ENCODE data around the gene SHQ1. TPM values are rescaled to one million over a fixed set of nuclear protein-coding genes. Genes with fewer than 3 reads are reported as not detected.

The SHQ1 gene
- total and polyA plus RNA-seq, 9 of the 15 experiments (the other 6 are each of a cell fraction or from before 2014, with no cell fraction given), result 9.2 to 25.0 (median 14.1) TPM

DNA sequence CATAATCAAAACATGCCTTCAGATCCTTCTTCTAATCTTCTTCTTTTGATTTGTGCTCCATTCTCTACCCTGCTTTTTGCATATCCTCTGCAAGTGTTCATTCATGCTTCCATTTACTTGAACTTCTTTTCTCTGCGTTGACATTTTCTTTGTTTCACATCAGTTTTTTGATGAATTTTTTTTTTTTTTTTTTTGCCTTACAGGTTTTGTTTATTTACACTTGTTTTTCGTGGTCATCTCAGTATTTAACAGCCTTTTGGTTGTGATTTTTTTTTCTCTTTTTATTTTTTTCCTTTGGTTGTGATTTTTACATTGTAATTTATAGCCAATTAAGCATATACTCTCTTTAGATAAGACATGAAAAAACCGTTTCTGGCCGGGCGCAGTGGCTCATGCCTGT is 11.8 kb upstream of the SHQ1 start:
- intact Hi-C loops (cut with micrococcal nuclease) (no loop called here), in situ Hi-C loops (cut with MboI) (no loop called here)
- Histone ChIP-seq H3K4me1 (replicated peaks in 1 of 2; ENCODE audit: control insufficient read depth in 2 of 2, insufficient read depth in 2 of 2, low read length in 2 of 2) (peaks cover 0 to 3% of the 10 kb centered on the region in 2 experiments; a peak in 1 of 5 replicates), H3K27me3 (ENCODE audit: control insufficient read depth in 2 of 2, insufficient read depth in 2 of 2, low read length in 2 of 2) (no peaks in the 10 kb centered on the region), H4K20me1 (replicated peaks; ENCODE audit: control insufficient read depth, insufficient read depth, low read length) (no peaks in the 10 kb centered on the region), H2AFZ (ENCODE audit: low read depth, low read length) (no peak overlapping the region), H3K9me1 (ENCODE audit: control insufficient read depth, insufficient read depth, low read length) (no peaks in the 10 kb centered on the region), H3K9ac (ENCODE audit: insufficient read depth in 1 of 2, low read depth in 2 of 2, low read length in 2 of 2) (no peak overlapping the region), H3K9me3 (replicated peaks; ENCODE audit: control insufficient read depth, insufficient read depth, low read depth, low read length) (no peaks in the 10 kb centered on the region), H3K36me3 (ENCODE audit: control insufficient read depth, insufficient read depth, low read length) (no peaks in the 10 kb centered on the region), H3K4me3 (no peak overlapping the region), H3K27ac (ENCODE audit: extremely low read depth, low read depth, low read length) (no peak overlapping the region), H3K79me2 (ENCODE audit: control insufficient read depth, insufficient read depth, low read length) (no peaks in the 10 kb centered on the region), H3K4me2 (ENCODE audit: insufficient read depth, low read length) (no peak overlapping the region)
- DNase-seq (ENCODE audit: extremely low read depth in 1 of 4, low spot score in 3 of 4) (no peak), ATAC-seq (no peak), FAIRE-seq (no peak)
- WGBS (ENCODE audit: insufficient coverage, low coverage, missing lambda C conversion rate), result 33% methylated on average over 4 of the region's 5 CpGs
- CTCF ChIA-PET (ENCODE audit: low intra/inter-chr PET ratio), result no interaction called here
- POLR2A ChIA-PET, result no interaction called here
- no TSS peak for BruUV-seq (replicated peaks)
- TF ChIP-seq HDAC6 (IDR thresholded peaks at IDR 0.05; ENCODE audit: low read depth, low read length) (no peak), PHTF2 (CRISPR knock-in tag; IDR thresholded peaks at IDR 0.05) (no peak), ZFX (CRISPR knock-in tag; IDR thresholded peaks at IDR 0.05) (no peak), PRPF4 (IDR thresholded peaks at IDR 0.05; ENCODE audit: insufficient read depth, low read depth, low read length, poor library complexity, severe bottlenecking) (no peak), CAMTA2 (CRISPR knock-in tag; conservative IDR thresholded peaks at IDR 0.05) (no peak), KDM4B (IDR thresholded peaks at IDR 0.05; ENCODE audit: borderline replicate concordance in 2 of 2, low read depth in 1 of 2) (no peak), NFIC (IDR thresholded peaks at IDR 0.05) (no peak), ZNF324 (CRISPR knock-in tag; IDR thresholded peaks at IDR 0.05) (no peak), ZNF146 (CRISPR knock-in tag; IDR thresholded peaks at IDR 0.05; ENCODE audit: unreplicated experiment) (no peak), GTF2A2 (tag; IDR thresholded peaks at IDR 0.05) (no peak)
- TF ChIP-seq, protein P1, sequence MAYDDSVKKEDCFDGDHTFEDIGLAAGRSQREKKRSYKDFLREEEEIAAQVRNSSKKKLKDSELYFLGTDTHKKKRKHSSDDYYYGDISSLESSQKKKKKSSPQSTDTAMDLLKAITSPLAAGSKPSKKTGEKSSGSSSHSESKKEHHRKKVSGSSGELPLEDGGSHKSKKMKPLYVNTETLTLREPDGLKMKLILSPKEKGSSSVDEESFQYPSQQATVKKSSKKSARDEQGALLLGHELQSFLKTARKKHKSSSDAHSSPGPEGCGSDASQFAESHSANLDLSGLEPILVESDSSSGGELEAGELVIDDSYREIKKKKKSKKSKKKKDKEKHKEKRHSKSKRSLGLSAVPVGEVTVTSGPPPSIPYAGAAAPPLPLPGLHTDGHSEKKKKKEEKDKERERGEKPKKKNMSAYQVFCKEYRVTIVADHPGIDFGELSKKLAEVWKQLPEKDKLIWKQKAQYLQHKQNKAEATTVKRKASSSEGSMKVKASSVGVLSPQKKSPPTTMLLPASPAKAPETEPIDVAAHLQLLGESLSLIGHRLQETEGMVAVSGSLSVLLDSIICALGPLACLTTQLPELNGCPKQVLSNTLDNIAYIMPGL (CRISPR knock-in tag; IDR thresholded peaks at IDR 0.05), result no peak
- TF ChIP-seq, protein P2, sequence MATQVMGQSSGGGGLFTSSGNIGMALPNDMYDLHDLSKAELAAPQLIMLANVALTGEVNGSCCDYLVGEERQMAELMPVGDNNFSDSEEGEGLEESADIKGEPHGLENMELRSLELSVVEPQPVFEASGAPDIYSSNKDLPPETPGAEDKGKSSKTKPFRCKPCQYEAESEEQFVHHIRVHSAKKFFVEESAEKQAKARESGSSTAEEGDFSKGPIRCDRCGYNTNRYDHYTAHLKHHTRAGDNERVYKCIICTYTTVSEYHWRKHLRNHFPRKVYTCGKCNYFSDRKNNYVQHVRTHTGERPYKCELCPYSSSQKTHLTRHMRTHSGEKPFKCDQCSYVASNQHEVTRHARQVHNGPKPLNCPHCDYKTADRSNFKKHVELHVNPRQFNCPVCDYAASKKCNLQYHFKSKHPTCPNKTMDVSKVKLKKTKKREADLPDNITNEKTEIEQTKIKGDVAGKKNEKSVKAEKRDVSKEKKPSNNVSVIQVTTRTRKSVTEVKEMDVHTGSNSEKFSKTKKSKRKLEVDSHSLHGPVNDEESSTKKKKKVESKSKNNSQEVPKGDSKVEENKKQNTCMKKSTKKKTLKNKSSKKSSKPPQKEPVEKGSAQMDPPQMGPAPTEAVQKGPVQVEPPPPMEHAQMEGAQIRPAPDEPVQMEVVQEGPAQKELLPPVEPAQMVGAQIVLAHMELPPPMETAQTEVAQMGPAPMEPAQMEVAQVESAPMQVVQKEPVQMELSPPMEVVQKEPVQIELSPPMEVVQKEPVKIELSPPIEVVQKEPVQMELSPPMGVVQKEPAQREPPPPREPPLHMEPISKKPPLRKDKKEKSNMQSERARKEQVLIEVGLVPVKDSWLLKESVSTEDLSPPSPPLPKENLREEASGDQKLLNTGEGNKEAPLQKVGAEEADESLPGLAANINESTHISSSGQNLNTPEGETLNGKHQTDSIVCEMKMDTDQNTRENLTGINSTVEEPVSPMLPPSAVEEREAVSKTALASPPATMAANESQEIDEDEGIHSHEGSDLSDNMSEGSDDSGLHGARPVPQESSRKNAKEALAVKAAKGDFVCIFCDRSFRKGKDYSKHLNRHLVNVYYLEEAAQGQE (IDR thresholded peaks at IDR 0.05; ENCODE audit: borderline replicate concordance), result no peak
- TF ChIP-seq, protein P2 (CRISPR knock-in tag; IDR thresholded peaks at IDR 0.05; ENCODE audit: low read depth), result no peak
- TF ChIP-seq, protein P3, sequence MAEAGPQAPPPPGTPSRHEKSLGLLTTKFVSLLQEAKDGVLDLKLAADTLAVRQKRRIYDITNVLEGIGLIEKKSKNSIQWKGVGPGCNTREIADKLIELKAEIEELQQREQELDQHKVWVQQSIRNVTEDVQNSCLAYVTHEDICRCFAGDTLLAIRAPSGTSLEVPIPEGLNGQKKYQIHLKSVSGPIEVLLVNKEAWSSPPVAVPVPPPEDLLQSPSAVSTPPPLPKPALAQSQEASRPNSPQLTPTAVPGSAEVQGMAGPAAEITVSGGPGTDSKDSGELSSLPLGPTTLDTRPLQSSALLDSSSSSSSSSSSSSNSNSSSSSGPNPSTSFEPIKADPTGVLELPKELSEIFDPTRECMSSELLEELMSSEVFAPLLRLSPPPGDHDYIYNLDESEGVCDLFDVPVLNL (CRISPR knock-in tag; IDR thresholded peaks at IDR 0.05; ENCODE audit: low read depth), result no peak
